ENCODE results near the gene RPL35A. TPM values are rescaled to one million over a fixed set of nuclear protein-coding genes. Genes with fewer than 3 reads are reported as not detected.
"Not testable (repeated sequence)": the region's sequence is repeated elsewhere in the genome, so short reads cannot be mapped to it uniquely, and the experiment has no call there.

RPL35A gene
- total RNA-seq, 1 donor from 2014 or later, result 728 TPM

GRCh38 chr3:197907196-197907595 lies 42.8 kb upstream of the RPL35A start:
- H3K4me3 Mint-ChIP-seq (ENCODE audit: unreplicated experiment), result no peak overlapping the region
- TF ChIP-seq CTCF (IDR thresholded peaks at IDR 0.05; ENCODE audit: partially characterized antibody, unreplicated experiment), result no peak

GRCh38 chr3:197908550-197908949 lies 41.4 kb upstream of the RPL35A start:
- not testable (repeated sequence) for H3K27me3 Mint-ChIP-seq (ENCODE audit: unreplicated experiment); H3K4me3 Mint-ChIP-seq (ENCODE audit: unreplicated experiment); H3K9me3 Mint-ChIP-seq (ENCODE audit: unreplicated experiment); H3K36me3 Mint-ChIP-seq (ENCODE audit: unreplicated experiment); DNase-seq; H3K27ac Mint-ChIP-seq (ENCODE audit: unreplicated experiment); H3K4me1 Mint-ChIP-seq (ENCODE audit: low read depth, unreplicated experiment)

More at GRCh38 chr3:197907196-197907595, 42.8 kb upstream of the RPL35A start:
- H3K27ac Mint-ChIP-seq (ENCODE audit: unreplicated experiment), result no peak overlapping the region
- H3K27me3 Mint-ChIP-seq (ENCODE audit: unreplicated experiment), result peaks cover 2% of the 10 kb centered on the region
- H3K9me3 Mint-ChIP-seq (ENCODE audit: unreplicated experiment), result no peaks in the 10 kb centered on the region
- no peaks in the 10 kb centered on the region for H3K4me1 Mint-ChIP-seq (ENCODE audit: low read depth, unreplicated experiment)
- DNase-seq, result no peak
- H3K36me3 Mint-ChIP-seq (ENCODE audit: unreplicated experiment), result peaks cover 3% of the 10 kb centered on the region

- Mint-ChIP-seq H3K4me1 (ENCODE audit: low read depth, unreplicated experiment) (no peaks in the 10 kb centered on the region), H3K36me3 (ENCODE audit: unreplicated experiment) (no peaks in the 10 kb centered on the region), H3K27ac (ENCODE audit: unreplicated experiment) (no peak overlapping the region), H3K27me3 (ENCODE audit: unreplicated experiment) (peaks cover 2% of the 10 kb centered on the region), H3K4me3 (ENCODE audit: unreplicated experiment) (no peak overlapping the region), H3K9me3 (ENCODE audit: unreplicated experiment) (no peaks in the 10 kb centered on the region)
- no peak for TF ChIP-seq CTCF (IDR thresholded peaks at IDR 0.05; ENCODE audit: partially characterized antibody, unreplicated experiment)
- DNase-seq, result no peak
Observed at GRCh38 chr3:197908957-197909701, 40.9 kb upstream of the RPL35A start.

- H3K36me3 Mint-ChIP-seq (ENCODE audit: unreplicated experiment), result no peaks in the 10 kb centered on the region
- no peak overlapping the region for H3K27ac Mint-ChIP-seq (ENCODE audit: unreplicated experiment)
- H3K4me3 Mint-ChIP-seq (ENCODE audit: unreplicated experiment), result no peak overlapping the region
- DNase-seq, result no peak
- peaks cover 2% of the 10 kb centered on the region for H3K9me3 Mint-ChIP-seq (ENCODE audit: unreplicated experiment)
- H3K4me1 Mint-ChIP-seq (ENCODE audit: low read depth, unreplicated experiment), result no peaks in the 10 kb centered on the region
- TF ChIP-seq CTCF (IDR thresholded peaks at IDR 0.05; ENCODE audit: partially characterized antibody, unreplicated experiment), result no peak
- H3K27me3 Mint-ChIP-seq (ENCODE audit: unreplicated experiment), result no peaks in the 10 kb centered on the region
Observed at GRCh38 chr3:197912741-197913476, 37.1 kb upstream of the RPL35A start.

GRCh38 chr3:197913641-197914380 lies 36.2 kb upstream of the RPL35A start:
- peaks cover 2% of the 10 kb centered on the region for H3K9me3 Mint-ChIP-seq (ENCODE audit: unreplicated experiment)
- no peak overlapping the region for H3K4me3 Mint-ChIP-seq (ENCODE audit: unreplicated experiment)
- no peaks in the 10 kb centered on the region for H3K36me3 Mint-ChIP-seq (ENCODE audit: unreplicated experiment)
- H3K27me3 Mint-ChIP-seq (ENCODE audit: unreplicated experiment), result no peaks in the 10 kb centered on the region
- H3K4me1 Mint-ChIP-seq (ENCODE audit: low read depth, unreplicated experiment), result no peaks in the 10 kb centered on the region
- TF ChIP-seq CTCF (IDR thresholded peaks at IDR 0.05; ENCODE audit: partially characterized antibody, unreplicated experiment), result no peak
- no peak for DNase-seq
- H3K27ac Mint-ChIP-seq (ENCODE audit: unreplicated experiment), result no peak overlapping the region

- DNase-seq; H3K36me3 Mint-ChIP-seq (ENCODE audit: unreplicated experiment); H3K9me3 Mint-ChIP-seq (ENCODE audit: unreplicated experiment); H3K4me1 Mint-ChIP-seq (ENCODE audit: low read depth, unreplicated experiment); H3K27ac Mint-ChIP-seq (ENCODE audit: unreplicated experiment); H3K27me3 Mint-ChIP-seq (ENCODE audit: unreplicated experiment); H3K4me3 Mint-ChIP-seq (ENCODE audit: unreplicated experiment): not testable (repeated sequence)
Observed at GRCh38 chr3:197921429-197922275, 28.3 kb upstream of the RPL35A start.

Data from glutamatergic neuron (in vitro differentiated cells).